ENCODE data around the gene ZNF576. TPM values are rescaled to one million over a fixed set of nuclear protein-coding genes. Genes with fewer than 3 reads are reported as not detected.

ZNF576 gene
- total and polyA plus RNA-seq, 9 of the 15 experiments (the other 6 are each of a cell fraction or from before 2014, with no cell fraction given) = 6.8 to 18.2 (median 12.2) TPM

DNA sequence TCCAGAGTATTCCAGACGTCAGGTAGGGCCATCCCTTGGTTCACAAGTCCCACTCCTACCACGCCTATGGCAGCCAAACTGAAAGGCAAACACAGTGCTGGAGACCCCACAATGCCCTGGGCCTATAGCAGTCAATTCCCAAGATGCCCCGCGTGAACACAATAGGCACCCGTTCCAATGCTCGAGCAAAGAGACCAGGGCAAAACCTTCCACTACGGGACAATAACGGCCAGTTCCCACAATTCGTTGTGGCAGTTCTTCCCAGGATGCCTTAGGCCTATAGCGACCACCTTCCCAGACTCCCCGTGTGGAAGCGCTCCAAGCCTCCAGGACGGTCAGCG is 22.5 kb downstream of the ZNF576 start (continued):
- TF ChIP-seq, protein P1, sequence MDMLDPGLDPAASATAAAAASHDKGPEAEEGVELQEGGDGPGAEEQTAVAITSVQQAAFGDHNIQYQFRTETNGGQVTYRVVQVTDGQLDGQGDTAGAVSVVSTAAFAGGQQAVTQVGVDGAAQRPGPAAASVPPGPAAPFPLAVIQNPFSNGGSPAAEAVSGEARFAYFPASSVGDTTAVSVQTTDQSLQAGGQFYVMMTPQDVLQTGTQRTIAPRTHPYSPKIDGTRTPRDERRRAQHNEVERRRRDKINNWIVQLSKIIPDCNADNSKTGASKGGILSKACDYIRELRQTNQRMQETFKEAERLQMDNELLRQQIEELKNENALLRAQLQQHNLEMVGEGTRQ (CRISPR knock-in tag; IDR thresholded peaks at IDR 0.05) = no peak
- TF ChIP-seq HDAC1 (IDR thresholded peaks at IDR 0.05) (peak in 1 of 2 experiments; percentile 59; a peak in 1 of 4 replicates), RFX7 (CRISPR knock-in tag; IDR thresholded peaks at IDR 0.05) (no peak), PML (IDR thresholded peaks at IDR 0.05; ENCODE audit: low read length) (0 out of 2 replicates have a peak, but pooled peaks have one; percentile 13), POLR2AphosphoS5 (IDR thresholded peaks at IDR 0.05; ENCODE audit: control insufficient read depth, insufficient read depth, low read depth, low read length) (peak; percentile 16; the same call in 1 of the 2 replicates), SMARCA4 (IDR thresholded peaks at IDR 0.05) (peak; percentile 34; the same call in 1 of the 2 replicates), GATAD2B (IDR thresholded peaks at IDR 0.05; ENCODE audit: borderline replicate concordance) (no peak), KLF13 (tag; IDR thresholded peaks at IDR 0.05; ENCODE audit: borderline replicate concordance, low read depth) (0 out of 2 replicates have a peak, but pooled peaks have one; percentile 13), CBFB (CRISPR knock-in tag; IDR thresholded peaks at IDR 0.05) (0 out of 2 replicates have a peak, but pooled peaks have one; percentile 28), RFX1 (IDR thresholded peaks at IDR 0.05) (no peak), ETS2 (tag; IDR thresholded peaks at IDR 0.05; ENCODE audit: borderline replicate concordance, poor library complexity, severe bottlenecking) (no peak), ARID1B (IDR thresholded peaks at IDR 0.05) (peak; percentile 18; the same call in 1 of the 2 replicates), HDGF (IDR thresholded peaks at IDR 0.05) (peak; percentile 67; the same call in 1 of the 2 replicates), DPF2 (IDR thresholded peaks at IDR 0.05) (peak; percentile 49; the same call in 1 of the 2 replicates), NR1H2 (CRISPR knock-in tag; IDR thresholded peaks at IDR 0.05) (no peak), HDAC3 (IDR thresholded peaks at IDR 0.05; ENCODE audit: borderline replicate concordance, partially characterized antibody) (no peak), SREBF2 (CRISPR knock-in tag; IDR thresholded peaks at IDR 0.05) (no peak), ZBTB7A (IDR thresholded peaks at IDR 0.05; ENCODE audit: borderline replicate concordance, control insufficient read depth, low read depth, low read length) (peak; percentile 0; the same call in 1 of the 2 replicates), BRD9 (IDR thresholded peaks at IDR 0.05; ENCODE audit: low read depth, partially characterized antibody) (peak; percentile 52), ZNF57 (CRISPR knock-in tag; IDR thresholded peaks at IDR 0.05) (no peak), KDM2B (CRISPR knock-in tag; IDR thresholded peaks at IDR 0.05) (no peak)
- TF ChIP-seq, protein P2, sequence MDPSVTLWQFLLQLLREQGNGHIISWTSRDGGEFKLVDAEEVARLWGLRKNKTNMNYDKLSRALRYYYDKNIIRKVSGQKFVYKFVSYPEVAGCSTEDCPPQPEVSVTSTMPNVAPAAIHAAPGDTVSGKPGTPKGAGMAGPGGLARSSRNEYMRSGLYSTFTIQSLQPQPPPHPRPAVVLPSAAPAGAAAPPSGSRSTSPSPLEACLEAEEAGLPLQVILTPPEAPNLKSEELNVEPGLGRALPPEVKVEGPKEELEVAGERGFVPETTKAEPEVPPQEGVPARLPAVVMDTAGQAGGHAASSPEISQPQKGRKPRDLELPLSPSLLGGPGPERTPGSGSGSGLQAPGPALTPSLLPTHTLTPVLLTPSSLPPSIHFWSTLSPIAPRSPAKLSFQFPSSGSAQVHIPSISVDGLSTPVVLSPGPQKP (CRISPR knock-in tag; IDR thresholded peaks at IDR 0.05) = no peak
- TF ChIP-seq, protein P3, sequence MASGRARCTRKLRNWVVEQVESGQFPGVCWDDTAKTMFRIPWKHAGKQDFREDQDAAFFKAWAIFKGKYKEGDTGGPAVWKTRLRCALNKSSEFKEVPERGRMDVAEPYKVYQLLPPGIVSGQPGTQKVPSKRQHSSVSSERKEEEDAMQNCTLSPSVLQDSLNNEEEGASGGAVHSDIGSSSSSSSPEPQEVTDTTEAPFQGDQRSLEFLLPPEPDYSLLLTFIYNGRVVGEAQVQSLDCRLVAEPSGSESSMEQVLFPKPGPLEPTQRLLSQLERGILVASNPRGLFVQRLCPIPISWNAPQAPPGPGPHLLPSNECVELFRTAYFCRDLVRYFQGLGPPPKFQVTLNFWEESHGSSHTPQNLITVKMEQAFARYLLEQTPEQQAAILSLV (tag; IDR thresholded peaks at IDR 0.05) = no peak
- TF ChIP-seq, protein P4, sequence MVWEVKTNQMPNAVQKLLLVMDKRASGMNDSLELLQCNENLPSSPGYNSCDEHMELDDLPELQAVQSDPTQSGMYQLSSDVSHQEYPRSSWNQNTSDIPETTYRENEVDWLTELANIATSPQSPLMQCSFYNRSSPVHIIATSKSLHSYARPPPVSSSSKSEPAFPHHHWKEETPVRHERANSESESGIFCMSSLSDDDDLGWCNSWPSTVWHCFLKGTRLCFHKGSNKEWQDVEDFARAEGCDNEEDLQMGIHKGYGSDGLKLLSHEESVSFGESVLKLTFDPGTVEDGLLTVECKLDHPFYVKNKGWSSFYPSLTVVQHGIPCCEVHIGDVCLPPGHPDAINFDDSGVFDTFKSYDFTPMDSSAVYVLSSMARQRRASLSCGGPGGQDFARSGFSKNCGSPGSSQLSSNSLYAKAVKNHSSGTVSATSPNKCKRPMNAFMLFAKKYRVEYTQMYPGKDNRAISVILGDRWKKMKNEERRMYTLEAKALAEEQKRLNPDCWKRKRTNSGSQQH (CRISPR knock-in tag; IDR thresholded peaks at IDR 0.05) = peak; percentile 70; the same call in 1 of the 2 replicates
